Endodermal cell (in vitro differentiated cells): ENCODE results near the gene ATR. TPM values are rescaled to one million over a fixed set of nuclear protein-coding genes. Genes with fewer than 3 reads are reported as not detected.
"Not testable (repeated sequence)": the region's sequence is repeated elsewhere in the genome, so short reads cannot be mapped to it uniquely, and the experiment has no call there.

Source experiments
- DNase-seq: peaks from one replicate; pipeline ENCODE4 v3.0.0-alpha.2; 2017
- H3K27ac ChIP-seq: 2 replicates; pipeline ENCODE4 v1.5.1; 2013; ENCODE audit warnings: mild to moderate bottlenecking, low read depth, low read length, moderate library complexity
- H3K27me3 ChIP-seq: 2 replicates; pipeline ENCODE4 v1.6.1; 2013; ENCODE audit warnings: mild to moderate bottlenecking, low read length, moderate library complexity; ENCODE audit not compliant: insufficient read depth, control insufficient read depth, poor library complexity, severe bottlenecking
- H3K36me3 ChIP-seq: 2 replicates; pipeline ENCODE4 v1.7.0; 2013; ENCODE audit warnings: mild to moderate bottlenecking, low read length, moderate library complexity; ENCODE audit not compliant: control insufficient read depth, insufficient read depth
- H3K4me1 ChIP-seq: one replicate; pipeline ENCODE4 v1.7.0; 2013; ENCODE audit warnings: low read length; ENCODE audit not compliant: control insufficient read depth, insufficient read depth
- H3K4me3 ChIP-seq: 2 replicates; pipeline ENCODE4 v1.5.1; 2013; ENCODE audit warnings: mild to moderate bottlenecking, low read length, moderate library complexity
- H3K9ac ChIP-seq: 2 replicates; pipeline ENCODE4 v1.6.1; 2013; ENCODE audit warnings: mild to moderate bottlenecking, low read length, moderate library complexity; ENCODE audit not compliant: poor library complexity, severe bottlenecking; ENCODE audit errors: extremely low read depth
- H3K9me3 ChIP-seq: 2 replicates; pipeline ENCODE4 v1.6.1; 2013; ENCODE audit warnings: mild to moderate bottlenecking, low read length, moderate library complexity; ENCODE audit not compliant: control insufficient read depth
- H3K27ac Mint-ChIP-seq: 2 replicates; pipeline ENCODE4 v1.8.0; 2020; ENCODE audit warnings: mixed read lengths
- H3K27me3 Mint-ChIP-seq: 2 replicates; pipeline ENCODE4 v1.8.0; 2021; ENCODE audit warnings: mild to moderate bottlenecking, mixed read lengths; ENCODE audit not compliant: insufficient read depth
- H3K36me3 Mint-ChIP-seq: 2 replicates; pipeline ENCODE4 v1.8.0; 2020; ENCODE audit warnings: low read depth, mixed read lengths
- H3K4me1 Mint-ChIP-seq: 2 replicates; pipeline ENCODE4 v1.8.0; 2020; ENCODE audit warnings: mixed read lengths
- H3K4me3 Mint-ChIP-seq: 2 replicates; pipeline ENCODE4 v1.8.0; 2020; ENCODE audit warnings: mild to moderate bottlenecking, moderate library complexity, mixed read lengths
- H3K9me3 Mint-ChIP-seq: 2 replicates; pipeline ENCODE4 v1.8.0; 2020; ENCODE audit warnings: mild to moderate bottlenecking, mixed read lengths
- CTCF ChIP-seq: fragments of 200-600 bp; sonication (generic); conservative IDR thresholded peaks from 2 replicates; pipeline ENCODE4 v1.5.0; 2021; ENCODE audit warnings: antibody characterized with exemption, mild to moderate bottlenecking
- WGBS, 2 experiments: methylation state at CpG; one replicate each; pipeline versions ENCODE4 v1.1.5 to v1.1.7; 2013; ENCODE audit warnings: missing lambda C conversion rate in 2 of 2, mixed read lengths in 1 of 2; ENCODE audit not compliant: insufficient coverage in 1 of 2, insufficient read length in 1 of 2; 5-methylcytosine and 5-hydroxymethylcytosine counted together
- total RNA-seq, 2 donors: library from RNA; stranded (reverse); fragmentation: NEBNext Ultra II Directional in 1 of 2; extraction: Animal tissue kit (Norgen Biotek cat#: 25700) in 1 of 2; gene quantifications; 2 replicates in 1 of 2; 3 replicates in 1 of 2; pipeline ENCODE4 v1.2.1, GENCODE V29; 2021

ATR gene
- total RNA-seq, 2 donors from 2014 or later = 18.4 to 32.9 TPM

GRCh38 chr3:142560118-142560517, 18.4 kb downstream of the ATR start:
- no peak for DNase-seq
- H3K27me3 Mint-ChIP-seq = no peaks in the 10 kb centered on the region

GRCh38 chr3:142553741-142554140, 24.8 kb downstream of the ATR start:
- Mint-ChIP-seq H3K9me3 (peaks cover 15% of the 10 kb centered on the region), H3K27ac (no peak overlapping the region), H3K27me3 (no peaks in the 10 kb centered on the region), H3K4me3 (no peak overlapping the region), H3K36me3 (peaks cover 62% of the 10 kb centered on the region), H3K4me1 (no peaks in the 10 kb centered on the region)
- H3K9me3 ChIP-seq = peaks cover 20% of the 10 kb centered on the region
- DNase-seq = no peak
- no peak overlapping the region for H3K27ac ChIP-seq
- 100% methylated on average over 1 of the region's 1 CpG for WGBS, 2 experiments
- no peaks in the 10 kb centered on the region for H3K27me3 ChIP-seq
- no peak for TF ChIP-seq CTCF
- peaks cover 51% of the 10 kb centered on the region for H3K36me3 ChIP-seq
- no peak overlapping the region for H3K4me3 ChIP-seq
- H3K9ac ChIP-seq = no peak overlapping the region
- no peaks in the 10 kb centered on the region for H3K4me1 ChIP-seq

More at GRCh38 chr3:142560118-142560517, 18.4 kb downstream of the ATR start:
- Histone ChIP-seq H3K36me3 (peaks cover 41% of the 10 kb centered on the region), H3K27me3 (no peaks in the 10 kb centered on the region), H3K4me3 (no peak overlapping the region), H3K27ac (no peak overlapping the region), H3K9me3 (no peaks in the 10 kb centered on the region), H3K9ac (no peak overlapping the region), H3K4me1 (no peaks in the 10 kb centered on the region)
- no peak overlapping the region for H3K27ac Mint-ChIP-seq
- H3K4me1 Mint-ChIP-seq = peaks cover 4% of the 10 kb centered on the region
- H3K4me3 Mint-ChIP-seq = no peak overlapping the region
- no peak for TF ChIP-seq CTCF
- H3K9me3 Mint-ChIP-seq = no peaks in the 10 kb centered on the region
- peaks cover 35% of the 10 kb centered on the region for H3K36me3 Mint-ChIP-seq

- H3K36me3 ChIP-seq = peaks cover 53% of the 10 kb centered on the region
- H3K27ac Mint-ChIP-seq, H3K27me3 ChIP-seq, H3K27ac ChIP-seq, H3K4me3 Mint-ChIP-seq, H3K4me1 Mint-ChIP-seq, H3K9ac ChIP-seq, H3K27me3 Mint-ChIP-seq, DNase-seq, H3K4me3 ChIP-seq, H3K4me1 ChIP-seq: not testable (repeated sequence)
- Mint-ChIP-seq H3K36me3 (peaks cover 63% of the 10 kb centered on the region), H3K9me3 (peaks cover 15% of the 10 kb centered on the region)
- peaks cover 20% of the 10 kb centered on the region for H3K9me3 ChIP-seq
- WGBS, 2 experiments = 92% methylated on average over 1 of the region's 1 CpG; no CpG with 5 or more reads in 1 of the 2 experiments
Observed at GRCh38 chr3:142552579-142552978, 26.0 kb downstream of the ATR start.

- no peak for TF ChIP-seq CTCF
- WGBS, 2 experiments = 90 to 94% methylated on average over 7 of the region's 7 CpGs
Observed at GRCh38 chr3:142549986-142550385, 28.5 kb downstream of the ATR start.

More at GRCh38 chr3:142549986-142550385, 28.5 kb downstream of the ATR start:
- Mint-ChIP-seq H3K27ac (no peak overlapping the region), H3K4me3 (no peak overlapping the region), H3K9me3 (peaks cover 15% of the 10 kb centered on the region), H3K36me3 (peaks cover 45% of the 10 kb centered on the region), H3K4me1 (no peaks in the 10 kb centered on the region), H3K27me3 (no peaks in the 10 kb centered on the region)
- Histone ChIP-seq H3K4me1 (no peaks in the 10 kb centered on the region), H3K27ac (no peak overlapping the region), H3K4me3 (no peak overlapping the region), H3K36me3 (peaks cover 43% of the 10 kb centered on the region), H3K9ac (no peak overlapping the region), H3K9me3 (peaks cover 20% of the 10 kb centered on the region), H3K27me3 (no peaks in the 10 kb centered on the region)
- no peak for DNase-seq
